Trophoblast cell (in vitro differentiated cells and primary cell): ENCODE measurements around the gene BBX.

Source experiments
- DNase-seq, 2 donors: peaks; one replicate each; pipeline ENCODE4 v3.0.0-alpha.2; 2016
- H2AFZ ChIP-seq: 2 replicates; pipeline ENCODE4 v1.6.1; 2013; ENCODE audit warnings: low read length, moderate library complexity, mild to moderate bottlenecking; ENCODE audit not compliant: insufficient read depth, poor library complexity
- H2AK5ac ChIP-seq: 2 replicates; pipeline ENCODE4 v1.6.1; 2013; ENCODE audit warnings: mild to moderate bottlenecking, low read length
- H2BK120ac ChIP-seq: 2 replicates; pipeline ENCODE4 v1.6.1; 2013; ENCODE audit warnings: low read length, mild to moderate bottlenecking, moderate library complexity; ENCODE audit not compliant: insufficient read depth, poor library complexity
- H2BK12ac ChIP-seq: 2 replicates; pipeline ENCODE4 v1.6.1; 2013; ENCODE audit warnings: mild to moderate bottlenecking, low read length, moderate library complexity
- H2BK5ac ChIP-seq: 2 replicates; pipeline ENCODE4 v1.6.1; 2013; ENCODE audit warnings: low read length, low read depth, moderate library complexity, mild to moderate bottlenecking; ENCODE audit not compliant: poor library complexity
- H3K14ac ChIP-seq: 2 replicates; pipeline ENCODE4 v1.6.1; 2013; ENCODE audit warnings: mild to moderate bottlenecking, low read length
- H3K18ac ChIP-seq: 2 replicates; pipeline ENCODE4 v1.6.1; 2013; ENCODE audit warnings: mild to moderate bottlenecking, low read length
- H3K23ac ChIP-seq: 2 replicates; pipeline ENCODE4 v1.6.1; 2013; ENCODE audit warnings: low read length
- H3K27ac ChIP-seq: 2 replicates; pipeline ENCODE4 v1.5.1; 2013; ENCODE audit warnings: low read depth, mild to moderate bottlenecking, inconsistent platforms, low read length, moderate library complexity
- H3K27me3 ChIP-seq: 2 replicates; pipeline ENCODE4 v1.6.1; 2013; ENCODE audit warnings: inconsistent platforms, mild to moderate bottlenecking, low read length, moderate library complexity; ENCODE audit not compliant: insufficient read depth
- H3K36me3 ChIP-seq, 2 experiments: 1 replicate in 1 of 2; 2 replicates in 1 of 2; pipeline ENCODE4 v1.6.1; 2013; ENCODE audit warnings: low read length in 2 of 2, mild to moderate bottlenecking in 2 of 2, moderate library complexity in 1 of 2; ENCODE audit not compliant: insufficient read depth in 2 of 2, control insufficient read depth in 1 of 2
- H3K4ac ChIP-seq: 2 replicates; pipeline ENCODE4 v1.6.1; 2013; ENCODE audit warnings: low read depth, mild to moderate bottlenecking, low read length, moderate library complexity
- H3K4me1 ChIP-seq, 2 experiments: 1 replicate in 1 of 2; 2 replicates in 1 of 2; pipeline ENCODE4 v1.6.1; 2013; ENCODE audit warnings: low read length in 2 of 2, mild to moderate bottlenecking in 2 of 2, moderate library complexity in 1 of 2; ENCODE audit not compliant: insufficient read depth in 2 of 2, control insufficient read depth in 1 of 2
- H3K4me2 ChIP-seq: 2 replicates; pipeline ENCODE4 v1.6.1; 2013; ENCODE audit warnings: inconsistent platforms, mild to moderate bottlenecking, low read length, moderate library complexity
- H3K4me3 ChIP-seq: 2 replicates; pipeline ENCODE4 v1.5.1; 2013; ENCODE audit warnings: mild to moderate bottlenecking, low read depth, low read length, inconsistent platforms
- H3K79me1 ChIP-seq: one replicate; pipeline ENCODE4 v1.6.1; 2013; ENCODE audit warnings: low read length
- H3K79me2 ChIP-seq: 2 replicates; pipeline ENCODE4 v1.6.1; 2013; ENCODE audit warnings: low read length, mild to moderate bottlenecking; ENCODE audit not compliant: control insufficient read depth, insufficient read depth, poor library complexity
- H3K9ac ChIP-seq: 2 replicates; pipeline ENCODE4 v1.6.1; 2013; ENCODE audit warnings: mild to moderate bottlenecking, low read length
- H3K9me3 ChIP-seq: 2 replicates; pipeline ENCODE4 v1.6.1; 2013; ENCODE audit warnings: low read depth, mild to moderate bottlenecking, control low read depth, inconsistent platforms, low read length; ENCODE audit not compliant: insufficient read depth
- H4K12ac ChIP-seq: 2 replicates; pipeline ENCODE4 v1.6.1; 2013; ENCODE audit warnings: low read depth, mild to moderate bottlenecking, low read length, moderate library complexity
- H4K8ac ChIP-seq: 2 replicates; pipeline ENCODE4 v1.6.1; 2013; ENCODE audit warnings: low read depth, mild to moderate bottlenecking, low read length, moderate library complexity
- H4K91ac ChIP-seq: one replicate; pipeline ENCODE4 v1.6.1; 2013; ENCODE audit warnings: low read depth, mild to moderate bottlenecking, low read length, moderate library complexity
- WGBS: extraction: QIAGEN DNeasy Blood & Tissue Kit; methylation state at CpG from one replicate; pipeline ENCODE4 v1.1.7; 2013; ENCODE audit warnings: missing lambda C conversion rate; ENCODE audit not compliant: insufficient read length, insufficient coverage; ENCODE audit errors: extremely low coverage; 5-methylcytosine and 5-hydroxymethylcytosine counted together

The BBX gene

DNA sequence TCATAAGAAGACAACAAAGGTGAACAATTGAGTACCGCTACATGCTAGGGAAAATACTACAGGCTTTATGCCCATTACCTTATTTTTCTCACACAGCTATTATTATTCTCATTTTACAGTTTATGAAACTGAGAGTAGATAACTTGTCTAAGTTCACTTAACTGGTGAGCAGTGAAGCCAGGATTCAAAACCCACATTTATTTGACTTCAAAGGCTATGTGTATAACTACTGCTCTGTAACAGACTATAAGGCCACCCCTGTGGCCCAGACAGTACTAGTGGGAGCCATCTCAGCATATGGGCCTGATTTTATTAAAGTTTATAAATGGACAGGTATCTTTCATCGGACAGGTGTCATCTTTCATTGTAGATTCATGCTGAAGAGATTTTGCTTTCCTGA is 14.4 kb upstream of the BBX start:
- Histone ChIP-seq H4K91ac (no peak overlapping the region), H3K4me3 (no peak overlapping the region), H3K36me3 (no peaks in the 10 kb centered on the region), H4K12ac (no peak overlapping the region), H2AK5ac (no peak overlapping the region), H3K27me3 (no peaks in the 10 kb centered on the region), H3K4me2 (no peak overlapping the region), H3K79me2 (no peaks in the 10 kb centered on the region), H3K9ac (no peak overlapping the region), H2BK5ac (no peak overlapping the region), H2BK120ac (no peak overlapping the region), H3K4ac (no peak overlapping the region), H2AFZ (no peak overlapping the region), H3K23ac (no peak overlapping the region), H3K4me1 (no peaks in the 10 kb centered on the region), H4K8ac (no peak overlapping the region), H3K27ac (no peak overlapping the region), H2BK12ac (no peak overlapping the region), H3K9me3 (no peaks in the 10 kb centered on the region), H3K18ac (no peak overlapping the region), H3K79me1 (no peaks in the 10 kb centered on the region), H3K14ac (no peak overlapping the region)
- no CpG with 5 or more reads among the region's 2 CpGs for WGBS
- no peak for DNase-seq

DNA sequence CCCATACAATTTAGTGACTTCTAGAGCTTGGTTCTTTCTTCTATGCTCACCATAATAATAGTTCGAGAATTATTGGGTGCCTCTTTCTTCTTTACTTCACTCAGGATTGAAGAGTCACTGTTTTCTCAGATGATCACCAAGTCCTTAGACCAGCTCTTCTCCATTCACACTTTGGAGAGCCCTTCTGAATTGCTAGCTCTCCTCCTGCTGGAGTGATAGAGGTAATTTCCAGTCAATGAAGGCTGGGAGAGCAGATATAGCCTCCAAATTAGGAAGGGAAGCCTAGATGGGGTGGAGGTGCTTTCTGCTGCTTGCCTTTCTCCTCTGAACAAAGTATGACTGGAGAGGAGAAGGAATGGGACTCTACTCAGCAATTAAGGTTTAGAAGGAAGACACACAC is 10.7 kb upstream of the BBX start:
- no peak overlapping the region for H3K23ac ChIP-seq
- no peak overlapping the region for H4K12ac ChIP-seq
- H2BK120ac ChIP-seq, result no peak overlapping the region
- no peak overlapping the region for H4K8ac ChIP-seq
- no peak overlapping the region for H4K91ac ChIP-seq
- H3K79me1 ChIP-seq, result no peaks in the 10 kb centered on the region
- H3K9me3 ChIP-seq, result no peaks in the 10 kb centered on the region
- H3K14ac ChIP-seq, result no peak overlapping the region
- no CpG with 5 or more reads among the region's 1 CpG for WGBS
- H2BK12ac ChIP-seq, result no peak overlapping the region
- H3K27ac ChIP-seq, result no peak overlapping the region
- no peak overlapping the region for H3K4ac ChIP-seq
- no peaks in the 10 kb centered on the region for H3K36me3 ChIP-seq
- H3K4me1 ChIP-seq, result no peaks in the 10 kb centered on the region
- H2AK5ac ChIP-seq, result no peak overlapping the region
- peak in 1 of 2 donors; percentile 9 for DNase-seq
- H3K9ac ChIP-seq, result no peak overlapping the region
- no peak overlapping the region for H3K4me3 ChIP-seq
- H3K18ac ChIP-seq, result no peak overlapping the region
- no peaks in the 10 kb centered on the region for H3K27me3 ChIP-seq
- no peak overlapping the region for H2BK5ac ChIP-seq
- H2AFZ ChIP-seq, result no peak overlapping the region
- no peaks in the 10 kb centered on the region for H3K79me2 ChIP-seq
- H3K4me2 ChIP-seq, result no peak overlapping the region

DNA sequence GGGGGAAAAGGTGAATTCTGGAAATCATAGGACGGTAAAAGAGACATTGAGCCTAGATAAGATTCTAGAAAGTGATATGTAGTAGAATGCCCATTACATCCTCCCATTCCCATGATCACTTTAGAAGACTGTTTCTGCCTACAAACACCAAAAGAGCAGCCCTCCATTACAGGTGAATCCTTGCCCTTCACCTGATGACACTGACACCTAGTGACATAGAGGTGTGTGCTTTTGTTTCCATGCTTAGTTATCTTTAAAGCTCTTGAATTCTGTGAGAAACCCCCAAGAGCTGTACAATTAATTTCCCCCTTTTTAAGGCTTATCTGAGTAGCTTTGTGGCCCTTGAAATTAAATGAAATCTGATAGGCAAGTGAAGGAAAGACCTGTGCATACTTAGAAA is 8.3 kb upstream of the BBX start:
- H3K4ac ChIP-seq, result no peak overlapping the region
- H3K4me3 ChIP-seq, result no peak overlapping the region
- H2BK120ac ChIP-seq, result no peak overlapping the region
- H3K27me3 ChIP-seq, result no peaks in the 10 kb centered on the region
- no peaks in the 10 kb centered on the region for H3K9me3 ChIP-seq
- H4K12ac ChIP-seq, result no peak overlapping the region
- no peaks in the 10 kb centered on the region for H3K36me3 ChIP-seq
- no peak overlapping the region for H4K8ac ChIP-seq
- H3K79me1 ChIP-seq, result no peaks in the 10 kb centered on the region
- no CpG with 5 or more reads among the region's 1 CpG for WGBS
- H3K79me2 ChIP-seq, result no peaks in the 10 kb centered on the region
- no peak overlapping the region for H2AK5ac ChIP-seq
- no peak overlapping the region for H3K27ac ChIP-seq
- H3K9ac ChIP-seq, result no peak overlapping the region
- H4K91ac ChIP-seq, result no peak overlapping the region
- H3K23ac ChIP-seq, result no peak overlapping the region
- H2BK12ac ChIP-seq, result no peak overlapping the region
- H3K4me1 ChIP-seq, result no peaks in the 10 kb centered on the region
- no peak overlapping the region for H3K14ac ChIP-seq
- H2BK5ac ChIP-seq, result no peak overlapping the region
- H3K18ac ChIP-seq, result no peak overlapping the region
- DNase-seq, result peak in 1 of 2 donors; percentile 15
- no peak overlapping the region for H2AFZ ChIP-seq
- no peak overlapping the region for H3K4me2 ChIP-seq

DNA sequence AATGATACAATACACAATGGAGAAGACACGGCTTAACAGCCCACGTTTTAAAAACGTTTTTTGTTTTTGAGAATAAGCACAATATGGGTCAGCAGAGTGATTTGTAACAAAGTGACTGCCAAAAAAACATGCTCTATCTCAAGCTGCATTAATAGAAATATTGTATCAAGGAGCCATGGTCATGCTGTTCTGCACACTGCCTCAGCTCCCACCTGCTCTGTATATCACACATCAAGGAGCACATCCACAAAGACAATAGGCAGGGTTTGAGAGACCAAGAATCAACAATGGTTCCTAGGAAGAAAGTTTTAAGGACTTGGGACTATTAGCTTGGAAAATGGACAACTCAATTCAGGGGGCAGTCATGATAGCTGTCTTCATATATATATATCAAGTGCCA is 6.3 kb upstream of the BBX start:
- no peak overlapping the region for H3K4ac ChIP-seq
- no peak overlapping the region for H3K4me2 ChIP-seq
- H3K14ac ChIP-seq, result no peak overlapping the region
- H3K36me3 ChIP-seq, result no peaks in the 10 kb centered on the region
- H3K4me1 ChIP-seq, result no peaks in the 10 kb centered on the region
- DNase-seq, result no peak
- no peak overlapping the region for H2AK5ac ChIP-seq
- H3K23ac ChIP-seq, result no peak overlapping the region
- H3K9me3 ChIP-seq, result no peaks in the 10 kb centered on the region
- no peak overlapping the region for H2BK5ac ChIP-seq
- no peak overlapping the region for H4K12ac ChIP-seq
- H3K27ac ChIP-seq, result no peak overlapping the region
- no CpG with 5 or more reads among the region's 3 CpGs for WGBS
- H3K79me1 ChIP-seq, result no peaks in the 10 kb centered on the region
- no peak overlapping the region for H2BK120ac ChIP-seq
- H3K79me2 ChIP-seq, result no peaks in the 10 kb centered on the region
- H3K4me3 ChIP-seq, result no peak overlapping the region
- no peak overlapping the region for H2BK12ac ChIP-seq
- no peak overlapping the region for H3K9ac ChIP-seq
- H3K27me3 ChIP-seq, result no peaks in the 10 kb centered on the region
- no peak overlapping the region for H3K18ac ChIP-seq
- no peak overlapping the region for H4K91ac ChIP-seq
- H4K8ac ChIP-seq, result no peak overlapping the region
- H2AFZ ChIP-seq, result no peak overlapping the region
